ENCODE measurements around the gene MACROH2A1. TPM values are rescaled to one million over a fixed set of nuclear protein-coding genes. Genes with fewer than 3 reads are reported as not detected.

Gene MACROH2A1
- total and polyA plus RNA-seq, 9 of the 15 experiments (the other 6 are each of a cell fraction or from before 2014, with no cell fraction given): 44.9 to 289 (median 193) TPM

GRCh38 chr5:135438636-135439221 lies 39.7 kb upstream of the MACROH2A1 start (continued):
- no peak for TF ChIP-seq BRCA1 (IDR thresholded peaks at IDR 0.05)
- no peak for TF ChIP-seq BRCA1 (CRISPR knock-in tag; IDR thresholded peaks at IDR 0.05)

- ATAC-seq: peak; percentile 41; the same call in 2 of the 3 replicates
- WGBS (ENCODE audit: insufficient coverage, low coverage, missing lambda C conversion rate): 35% methylated on average over 13 of the region's 13 CpGs
- peak overlapping the region; percentile 92 for H2AFZ ChIP-seq (ENCODE audit: low read depth, low read length)
- H3K9me1 ChIP-seq (ENCODE audit: control insufficient read depth, insufficient read depth, low read length): no peaks in the 10 kb centered on the region
- no peaks in the 10 kb centered on the region for H3K36me3 ChIP-seq (ENCODE audit: control insufficient read depth, insufficient read depth, low read length)
- no peaks in the 10 kb centered on the region for H4K20me1 ChIP-seq (replicated peaks; ENCODE audit: control insufficient read depth, insufficient read depth, low read length)
- H3K27me3 ChIP-seq (ENCODE audit: control insufficient read depth in 2 of 2, insufficient read depth in 2 of 2, low read length in 2 of 2): no peaks in the 10 kb centered on the region
- peak overlapping the region; percentile 17; the same call in 2 of the 3 replicates for H3K27ac ChIP-seq (ENCODE audit: extremely low read depth, low read depth, low read length)
- H3K9me3 ChIP-seq (replicated peaks; ENCODE audit: control insufficient read depth, insufficient read depth, low read depth, low read length): no peaks in the 10 kb centered on the region
- CTCF ChIA-PET (ENCODE audit: low intra/inter-chr PET ratio): no interaction called here
- peak; percentile 65 for FAIRE-seq
- peak overlapping the region; percentile 7; the same call in 1 of the 2 replicates for H3K4me2 ChIP-seq (ENCODE audit: insufficient read depth, low read length)
- H3K9ac ChIP-seq (ENCODE audit: insufficient read depth in 1 of 2, low read depth in 2 of 2, low read length in 2 of 2): 0 out of 4 replicates have a peak overlapping the region, but pooled peaks of 1 of the 2 experiments have one; percentile 8
- H3K4me1 ChIP-seq (replicated peaks in 1 of 2; ENCODE audit: control insufficient read depth in 2 of 2, insufficient read depth in 2 of 2, low read length in 2 of 2): peaks cover 36 to 41% of the 10 kb centered on the region in 2 experiments
- intact Hi-C loops (cut with micrococcal nuclease) (loop anchor here (1.0 kb wide), 1 partner anchor 19 kb away; no protein-coding TSS in a partner anchor), in situ Hi-C loops (cut with MboI) (no loop called here)
- no peak overlapping the region for H3K4me3 ChIP-seq
- no TSS peak for BruUV-seq (replicated peaks)
- no peaks in the 10 kb centered on the region for H3K79me2 ChIP-seq (ENCODE audit: control insufficient read depth, insufficient read depth, low read length)
- peak in 2 of 4 experiments; percentile 24 to 45 for DNase-seq (ENCODE audit: extremely low read depth in 1 of 4, low spot score in 3 of 4)
- POLR2A ChIA-PET: interaction anchor here (1.3 to 2.0 kb wide), 2 partner anchors 12 to 47 kb away, joined by 3 to 9 read pairs; no protein-coding TSS in a partner anchor
- TF ChIP-seq OTX1 (CRISPR knock-in tag; IDR thresholded peaks at IDR 0.05) (no peak), HDAC8 (tag; IDR thresholded peaks at IDR 0.05) (peak; percentile 60; the same call in 1 of the 2 replicates), ZNF740 (CRISPR knock-in tag; IDR thresholded peaks at IDR 0.05) (no peak), ZNF740 (tag; IDR thresholded peaks at IDR 0.05) (peak in 1 of 2 experiments; percentile 29; a peak in 1 of 4 replicates), RBM25 (IDR thresholded peaks at IDR 0.05; ENCODE audit: low read depth, low read length, severe bottlenecking) (no peak), GABPB1 (CRISPR knock-in tag; IDR thresholded peaks at IDR 0.05) (no peak), CBFA2T2 (conservative IDR thresholded peaks at IDR 0.05) (no peak), ZNF583 (CRISPR knock-in tag; IDR thresholded peaks at IDR 0.05) (no peak; the same call in 1 of the 2 replicates), NBN (IDR thresholded peaks at IDR 0.05; ENCODE audit: low read depth) (peak; percentile 5; the same call in 1 of the 2 replicates), ID3 (CRISPR knock-in tag; IDR thresholded peaks at IDR 0.05) (no peak), ID3 (tag; IDR thresholded peaks at IDR 0.05) (peak; percentile 74; the same call in 1 of the 2 replicates), BRF1 (IDR thresholded peaks at IDR 0.05; ENCODE audit: borderline replicate concordance, extremely low read depth, insufficient read length) (no peak), SREBF1 (IDR thresholded peaks at IDR 0.05; ENCODE audit: borderline replicate concordance, low read depth, low read length) (no peak), FOXP4 (CRISPR knock-in tag; IDR thresholded peaks at IDR 0.05; ENCODE audit: borderline replicate concordance) (no peak), ZNF589 (CRISPR knock-in tag; IDR thresholded peaks at IDR 0.05; ENCODE audit: low read depth) (peak; percentile 78)
These were observed 38.9 kb upstream of the MACROH2A1 start for GRCh38 chr5:135437796-135438560.

Data from K562 (cell line).